Endothelial cell of coronary artery (primary cell): ENCODE results near the gene SH2D1B. TPM values are rescaled to one million over a fixed set of nuclear protein-coding genes. Genes with fewer than 3 reads are reported as not detected.

ENCODE experiments used
- total RNA-seq: library from RNA; depleted of rRNA; stranded (reverse); fragments of >200 nt; gene quantifications from 2 replicates; pipeline ENCODE4 v1.2.3, GENCODE V29; 2014

SH2D1B gene, protein sequence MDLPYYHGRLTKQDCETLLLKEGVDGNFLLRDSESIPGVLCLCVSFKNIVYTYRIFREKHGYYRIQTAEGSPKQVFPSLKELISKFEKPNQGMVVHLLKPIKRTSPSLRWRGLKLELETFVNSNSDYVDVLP
- total RNA-seq: under 0.01 TPM in 1 of 2 replicates, not detected in the other

GRCh38 chr1:162412002-162412401 lies at the start of gene SH2D1B:
SH2D1B (minus strand) TSS chr1:162412136; CDS start chr1:162412016, 120 bp downstream.

DNA sequence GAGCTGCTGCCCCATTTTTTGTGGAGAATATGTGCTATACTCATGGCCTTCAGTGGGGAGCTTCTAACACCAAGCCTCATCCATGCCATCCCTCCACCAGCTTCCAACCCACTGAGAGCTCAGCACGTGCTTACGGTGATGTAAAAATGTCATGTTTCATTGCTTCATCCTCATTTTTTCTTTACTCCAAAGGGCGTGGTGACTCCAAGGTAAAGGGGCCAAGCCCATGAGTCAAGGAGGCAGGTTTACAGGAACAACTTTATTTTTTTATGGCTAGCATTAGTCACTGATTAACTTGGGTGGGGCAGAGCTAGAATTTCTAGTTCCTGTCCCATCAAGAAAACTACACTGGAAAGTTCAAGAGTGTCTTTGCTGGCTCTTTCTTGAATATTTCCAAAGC lies 30.6 kb downstream of the SH2D1B start, which contains the start of gene C1orf226:
Gene C1orf226 (plus strand): TSS at position 346 of the 400 bp plus-strand sequence. CDS start 174 bp downstream, outside the sequence.

GRCh38 chr1:162376691-162377090 lies 35.2 kb downstream of the SH2D1B start, which contains the start of gene SPATA46:
SPATA46 (minus strand) TSS chr1:162376854; CDS start chr1:162376790, 64 bp downstream.

Other genes with a start within 250 kb of the SH2D1B start
- not detected in 2 replicates for gene SPATA46, start 35.3 kb downstream of the SH2D1B start, total RNA-seq
- gene C1orf226, start 30.4 kb downstream of the SH2D1B start, total RNA-seq: 0.72 and 0.85 TPM in 2 replicates
- 58.2 and 68.4 TPM in 2 replicates for gene UHMK1, start 85.7 kb upstream of the SH2D1B start, total RNA-seq
- 149 and 184 TPM in 2 replicates for gene UAP1, start 149.6 kb upstream of the SH2D1B start, total RNA-seq
- 10.4 and 12.3 TPM in 2 replicates for gene DDR2, start 220.3 kb upstream of the SH2D1B start, total RNA-seq